ENCODE measurements around the gene GLT8D1. TPM values are rescaled to one million over a fixed set of nuclear protein-coding genes. Genes with fewer than 3 reads are reported as not detected.

GLT8D1 gene
- total and polyA plus RNA-seq, 2 of the 13 experiments (the other 11 are each of a cell fraction or from before 2014, with no cell fraction given) = 110 to 121 TPM

- TF ChIP-seq YY1 (IDR thresholded peaks at IDR 0.05; ENCODE audit: insufficient read depth, insufficient replicate concordance, low read depth, low read length) (no peak), FOXA1 (IDR thresholded peaks at IDR 0.05) (no peak), FOXA1 (CRISPR knock-in tag; IDR thresholded peaks at IDR 0.05) (peak; percentile 58), HIVEP1 (CRISPR knock-in tag; IDR thresholded peaks at IDR 0.05) (peak; percentile 87), E2F2 (CRISPR knock-in tag; IDR thresholded peaks at IDR 0.05; ENCODE audit: borderline replicate concordance) (0 out of 2 replicates have a peak, but pooled peaks have one; percentile 76), TERF1 (CRISPR knock-in tag; IDR thresholded peaks at IDR 0.05) (no peak), FOXA3 (CRISPR knock-in tag; IDR thresholded peaks at IDR 0.05) (peak; percentile 82), FOXM1 (CRISPR knock-in tag; IDR thresholded peaks at IDR 0.05) (no peak), TFDP2 (CRISPR knock-in tag; IDR thresholded peaks at IDR 0.05) (peak; percentile 54; the same call in 1 of the 2 replicates), TOPORS (CRISPR knock-in tag; IDR thresholded peaks at IDR 0.05) (peak; percentile 49; the same call in 1 of the 2 replicates), TBX2 (CRISPR knock-in tag; IDR thresholded peaks at IDR 0.05; ENCODE audit: borderline replicate concordance) (peak; percentile 99), NCOA5 (CRISPR knock-in tag; IDR thresholded peaks at IDR 0.05) (no peak), KLF16 (CRISPR knock-in tag; IDR thresholded peaks at IDR 0.05) (no peak; a peak in 1 of 4 replicates), MEIS2 (CRISPR knock-in tag; IDR thresholded peaks at IDR 0.05) (peak; percentile 94), SMYD3 (CRISPR knock-in tag; IDR thresholded peaks at IDR 0.05) (no peak), ZNF24 (IDR thresholded peaks at IDR 0.05) (no peak), ZNF232 (CRISPR knock-in tag; IDR thresholded peaks at IDR 0.05; ENCODE audit: borderline replicate concordance) (peak; percentile 68; the same call in 1 of the 2 replicates), KLF9 (CRISPR knock-in tag; IDR thresholded peaks at IDR 0.05; ENCODE audit: low read depth) (0 out of 2 replicates have a peak, but pooled peaks have one; percentile 33), ZC3H13 (CRISPR knock-in tag; IDR thresholded peaks at IDR 0.05) (peak; percentile 28; the same call in 1 of the 2 replicates), HINFP (CRISPR knock-in tag; IDR thresholded peaks at IDR 0.05; ENCODE audit: low read depth) (peak; percentile 28; the same call in 1 of the 2 replicates), EZH2 (conservative IDR thresholded peaks at IDR 0.05; ENCODE audit: low read depth, low read length) (no peak), BRCA1 (CRISPR knock-in tag; IDR thresholded peaks at IDR 0.05) (no peak), FOXJ3 (CRISPR knock-in tag; IDR thresholded peaks at IDR 0.05; ENCODE audit: borderline replicate concordance) (peak; percentile 70; the same call in 1 of the 2 replicates), ZBTB14 (CRISPR knock-in tag; IDR thresholded peaks at IDR 0.05) (0 out of 2 replicates have a peak, but pooled peaks have one; percentile 41)
Observed at GRCh38 chr3:52704611-52705437, 767 bp downstream of the GLT8D1 start (continued).

Data from HepG2 (cell line).